HEK293 (cell line): ENCODE data around the gene SLC6A14.

Experiments
- KLF8 ChIP-seq: fragments of 450-650 bp; formaldehyde crosslinking; IDR thresholded peaks from 2 replicates; pipeline ENCODE4 v1.5.1; 2016; ENCODE audit warnings: missing biosample characterization, missing genetic modification characterization
- SP2 ChIP-seq: fragments of 450-650 bp; formaldehyde crosslinking; IDR thresholded peaks from 2 replicates; pipeline ENCODE4 v1.5.1; 2016; ENCODE audit warnings: missing biosample characterization, missing genetic modification characterization
- ZNF701 ChIP-seq: fragments of 450-650 bp; formaldehyde crosslinking; IDR thresholded peaks from 2 replicates; pipeline ENCODE4 v1.5.1; 2016; ENCODE audit warnings: missing biosample characterization, missing genetic modification characterization
- TF ChIP-seq, protein P1 (sequence below): fragments of 450-650 bp; formaldehyde crosslinking; IDR thresholded peaks from 2 replicates; pipeline ENCODE4 v1.5.1; 2016; ENCODE audit warnings: missing biosample characterization, missing genetic modification characterization
- TF ChIP-seq, protein P2 (sequence below): fragments of 450-650 bp; formaldehyde crosslinking; IDR thresholded peaks from 2 replicates; pipeline ENCODE4 v1.5.1; 2017; ENCODE audit warnings: missing biosample characterization, mild to moderate bottlenecking, missing genetic modification characterization, moderate library complexity
- TF ChIP-seq, protein P3 (sequence below): fragments of 450-650 bp; formaldehyde crosslinking; optimal IDR thresholded peaks from 2 replicates; pipeline ENCODE3; 2016; ENCODE audit warnings: missing biosample characterization, mild to moderate bottlenecking, missing genetic modification characterization

GRCh38 chrX:116409219-116409618, 27.2 kb upstream of the SLC6A14 start:
- TF ChIP-seq SP2, result no peak
- TF ChIP-seq, protein P1, sequence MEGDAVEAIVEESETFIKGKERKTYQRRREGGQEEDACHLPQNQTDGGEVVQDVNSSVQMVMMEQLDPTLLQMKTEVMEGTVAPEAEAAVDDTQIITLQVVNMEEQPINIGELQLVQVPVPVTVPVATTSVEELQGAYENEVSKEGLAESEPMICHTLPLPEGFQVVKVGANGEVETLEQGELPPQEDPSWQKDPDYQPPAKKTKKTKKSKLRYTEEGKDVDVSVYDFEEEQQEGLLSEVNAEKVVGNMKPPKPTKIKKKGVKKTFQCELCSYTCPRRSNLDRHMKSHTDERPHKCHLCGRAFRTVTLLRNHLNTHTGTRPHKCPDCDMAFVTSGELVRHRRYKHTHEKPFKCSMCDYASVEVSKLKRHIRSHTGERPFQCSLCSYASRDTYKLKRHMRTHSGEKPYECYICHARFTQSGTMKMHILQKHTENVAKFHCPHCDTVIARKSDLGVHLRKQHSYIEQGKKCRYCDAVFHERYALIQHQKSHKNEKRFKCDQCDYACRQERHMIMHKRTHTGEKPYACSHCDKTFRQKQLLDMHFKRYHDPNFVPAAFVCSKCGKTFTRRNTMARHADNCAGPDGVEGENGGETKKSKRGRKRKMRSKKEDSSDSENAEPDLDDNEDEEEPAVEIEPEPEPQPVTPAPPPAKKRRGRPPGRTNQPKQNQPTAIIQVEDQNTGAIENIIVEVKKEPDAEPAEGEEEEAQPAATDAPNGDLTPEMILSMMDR (tag by site-specific recombination), result no peak
- no peak for TF ChIP-seq KLF8 (tag by site-specific recombination)
- TF ChIP-seq, protein P2, sequence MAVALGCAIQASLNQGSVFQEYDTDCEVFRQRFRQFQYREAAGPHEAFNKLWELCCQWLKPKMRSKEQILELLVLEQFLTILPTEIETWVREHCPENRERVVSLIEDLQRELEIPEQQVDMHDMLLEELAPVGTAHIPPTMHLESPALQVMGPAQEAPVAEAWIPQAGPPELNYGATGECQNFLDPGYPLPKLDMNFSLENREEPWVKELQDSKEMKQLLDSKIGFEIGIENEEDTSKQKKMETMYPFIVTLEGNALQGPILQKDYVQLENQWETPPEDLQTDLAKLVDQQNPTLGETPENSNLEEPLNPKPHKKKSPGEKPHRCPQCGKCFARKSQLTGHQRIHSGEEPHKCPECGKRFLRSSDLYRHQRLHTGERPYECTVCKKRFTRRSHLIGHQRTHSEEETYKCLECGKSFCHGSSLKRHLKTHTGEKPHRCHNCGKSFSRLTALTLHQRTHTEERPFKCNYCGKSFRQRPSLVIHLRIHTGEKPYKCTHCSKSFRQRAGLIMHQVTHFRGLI (tag by site-specific recombination), result no peak
- no peak for TF ChIP-seq ZNF701
- TF ChIP-seq, protein P3, sequence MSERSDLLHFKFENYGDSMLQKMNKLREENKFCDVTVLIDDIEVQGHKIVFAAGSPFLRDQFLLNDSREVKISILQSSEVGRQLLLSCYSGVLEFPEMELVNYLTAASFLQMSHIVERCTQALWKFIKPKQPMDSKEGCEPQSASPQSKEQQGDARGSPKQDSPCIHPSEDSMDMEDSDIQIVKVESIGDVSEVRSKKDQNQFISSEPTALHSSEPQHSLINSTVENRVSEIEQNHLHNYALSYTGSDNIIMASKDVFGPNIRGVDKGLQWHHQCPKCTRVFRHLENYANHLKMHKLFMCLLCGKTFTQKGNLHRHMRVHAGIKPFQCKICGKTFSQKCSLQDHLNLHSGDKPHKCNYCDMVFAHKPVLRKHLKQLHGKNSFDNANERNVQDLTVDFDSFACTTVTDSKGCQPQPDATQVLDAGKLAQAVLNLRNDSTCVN (tag by site-specific recombination), result no peak
